WERI-Rb-1 (cell line): ENCODE measurements around the gene VKORC1.

Source experiments
- DNase-seq: peaks from one replicate; pipeline ENCODE4 v3.0.0-alpha.2; 2020
- H3K27ac ChIP-seq: fragments of 250-450 bp; sonication (Bioruptor Pico); 2 replicates; pipeline ENCODE4 v1.5.1; 2020; ENCODE audit warnings: mild to moderate bottlenecking, moderate library complexity
- H3K27me3 ChIP-seq: fragments of 250-450 bp; sonication (Bioruptor Pico); 2 replicates; pipeline ENCODE4 v1.5.1; 2021; ENCODE audit warnings: mild to moderate bottlenecking, low read depth, moderate library complexity; ENCODE audit not compliant: insufficient read depth, severe bottlenecking
- H3K36me3 ChIP-seq: fragments of 250-450 bp; sonication (Bioruptor Pico); 2 replicates; pipeline ENCODE4 v1.5.1; 2020; ENCODE audit warnings: mild to moderate bottlenecking, moderate library complexity
- H3K4me3 ChIP-seq: 2 replicates; pipeline ENCODE4 v1.5.1; 2011; ENCODE audit warnings: low read depth, mild to moderate bottlenecking, control low read depth, low read length
- H3K9me3 ChIP-seq: fragments of 250-450 bp; sonication (Bioruptor Pico); 2 replicates; pipeline ENCODE4 v1.5.1; 2021; ENCODE audit warnings: mild to moderate bottlenecking, moderate library complexity; ENCODE audit not compliant: severe bottlenecking
- CTCF ChIP-seq: IDR thresholded peaks from 2 replicates; pipeline ENCODE4 v1.5.1; 2011; ENCODE audit warnings: low read depth, mild to moderate bottlenecking, control low read depth, inconsistent platforms, low read length

VKORC1 gene

GRCh38 chr16:31099860-31100638, 5.5 kb upstream of the VKORC1 start:
- no peaks in the 10 kb centered on the region for H3K36me3 ChIP-seq
- no peaks in the 10 kb centered on the region for H3K27me3 ChIP-seq
- no peak overlapping the region for H3K27ac ChIP-seq
- TF ChIP-seq CTCF = no peak
- H3K9me3 ChIP-seq = no peaks in the 10 kb centered on the region
- no peak overlapping the region for H3K4me3 ChIP-seq
- DNase-seq = no peak

- H3K27ac ChIP-seq = peak overlapping the region; percentile 80
- no peaks in the 10 kb centered on the region for H3K9me3 ChIP-seq
- no peaks in the 10 kb centered on the region for H3K27me3 ChIP-seq
- H3K36me3 ChIP-seq = peaks cover 30% of the 10 kb centered on the region
- DNase-seq = no peak
- peak overlapping the region; percentile 96 for H3K4me3 ChIP-seq
- TF ChIP-seq CTCF = no peak
These were observed 541 bp downstream of the VKORC1 start for GRCh38 chr16:31094088-31094423.

- H3K36me3 ChIP-seq = peaks cover 36% of the 10 kb centered on the region
- peak; percentile 76 for DNase-seq
- H3K27ac ChIP-seq = peak overlapping the region; percentile 80
- no peaks in the 10 kb centered on the region for H3K9me3 ChIP-seq
- peak overlapping the region; percentile 96 for H3K4me3 ChIP-seq
- H3K27me3 ChIP-seq = no peaks in the 10 kb centered on the region
- no peak for TF ChIP-seq CTCF
These were observed 1.4 kb downstream of the VKORC1 start for GRCh38 chr16:31093132-31093703.

- no peaks in the 10 kb centered on the region for H3K27me3 ChIP-seq
- H3K4me3 ChIP-seq = no peak overlapping the region
- no peak overlapping the region for H3K27ac ChIP-seq
- H3K9me3 ChIP-seq = no peaks in the 10 kb centered on the region
- no peak for TF ChIP-seq CTCF
- peaks cover 38% of the 10 kb centered on the region for H3K36me3 ChIP-seq
- DNase-seq = no peak
These were observed 2.3 kb downstream of the VKORC1 start for GRCh38 chr16:31092330-31092729.

- TF ChIP-seq CTCF = no peak
- no peak for DNase-seq
- Histone ChIP-seq H3K36me3 (peaks cover 42% of the 10 kb centered on the region), H3K9me3 (no peaks in the 10 kb centered on the region), H3K4me3 (no peak overlapping the region), H3K27me3 (no peaks in the 10 kb centered on the region), H3K27ac (no peak overlapping the region)
These were observed 4.1 kb downstream of the VKORC1 start for GRCh38 chr16:31090540-31090939.
